T-helper 1 cell treated with Interleukin-12 subunit alpha and Interleukin-12 subunit beta and Interleukin-4 antibody, amounts not matched to agents 30 ng/mL and 1 ng/mL, for 36 hours (primary cell): ENCODE results near the gene SIRT1. TPM values are rescaled to one million over a fixed set of nuclear protein-coding genes. Genes with fewer than 3 reads are reported as not detected.
"Not testable (repeated sequence)": the region's sequence is repeated elsewhere in the genome, so short reads cannot be mapped to it uniquely, and the experiment has no call there.

ENCODE experiments used
- intact Hi-C: fragments of 100-400 bp; cut with micrococcal nuclease; formaldehyde crosslinking; loops from one replicate; pipeline ENCODE4 v1.15.1; 2024
- total RNA-seq: library from RNA; stranded (reverse); gene quantifications from 2 replicates; pipeline ENCODE4 v1.2.3, GENCODE V29; 2022

The SIRT1 gene
- total RNA-seq, result 24.6 and 25.5 TPM in 2 replicates

GRCh38 chr10:67884313-67884841, at the start of gene SIRT1:
Gene SIRT1, plus strand, starts transcription at chr10:67884656. Its CDS starts 66 bp downstream, at chr10:67884722.
- intact Hi-C loops, result loop anchor here (1.0 to 2.0 kb wide), 13 partner anchors 29 to 1017 kb away; partner anchors contain the start of genes CCAR1, DDX50, HERC4 and RUFY2

- intact Hi-C loops, result not testable (repeated sequence)
Measured at GRCh38 chr10:67835541-67836394, 48.7 kb upstream of the SIRT1 start.

GRCh38 chr10:67836488-67836887, 48.0 kb upstream of the SIRT1 start:
- intact Hi-C loops, result no loop called here

GRCh38 chr10:67836972-67837371, 47.5 kb upstream of the SIRT1 start:
- intact Hi-C loops, result loop anchor here (1.0 kb wide), 1 partner anchor 47 kb away; the partner anchor contains the start of gene SIRT1

- intact Hi-C loops, result loop anchor here (1.0 to 2.0 kb wide), 3 partner anchors 12 to 495 kb away; partner anchors contain the start of genes HNRNPH3, PBLD and SIRT1
Measured at GRCh38 chr10:67837541-67838314, 46.7 kb upstream of the SIRT1 start, which contains the start of gene DNAJC12. Gene DNAJC12, minus strand, starts transcription at chr10:67838188. Its CDS starts 177 bp downstream, at chr10:67838011.

- intact Hi-C loops, result loop anchor here (2.0 kb wide), 1 partner anchor 493 kb away; the partner anchor contains the start of genes HNRNPH3 and PBLD
Measured at GRCh38 chr10:67839511-67839910, 44.9 kb upstream of the SIRT1 start.

- intact Hi-C loops, result loop anchor here (2.0 kb wide), 1 partner anchor 493 kb away; the partner anchor contains the start of genes HNRNPH3 and PBLD
Measured at GRCh38 chr10:67839951-67840350, 44.5 kb upstream of the SIRT1 start.

- intact Hi-C loops, result no loop called here
Measured at GRCh38 chr10:67841737-67842136, 42.7 kb upstream of the SIRT1 start.

- intact Hi-C loops, result no loop called here
Measured at GRCh38 chr10:67843284-67843683, 41.2 kb upstream of the SIRT1 start.

GRCh38 chr10:67849331-67850011, 35.0 kb upstream of the SIRT1 start:
- intact Hi-C loops, result loop anchor here (1.0 kb wide), 9 partner anchors 11 to 872 kb away; partner anchors contain the start of genes CCAR1, DNAJC12, HERC4 and SIRT1

GRCh38 chr10:67851186-67851585, 33.3 kb upstream of the SIRT1 start:
- intact Hi-C loops, result no loop called here

GRCh38 chr10:67852761-67853160, 31.7 kb upstream of the SIRT1 start:
- intact Hi-C loops, result no loop called here

- intact Hi-C loops, result no loop called here
Measured at GRCh38 chr10:67853512-67853911, 30.9 kb upstream of the SIRT1 start.

- intact Hi-C loops, result no loop called here
Measured at GRCh38 chr10:67858971-67859370, 25.5 kb upstream of the SIRT1 start.

- intact Hi-C loops, result no loop called here
Measured at GRCh38 chr10:67861750-67862432, 22.6 kb upstream of the SIRT1 start.

GRCh38 chr10:67863094-67863493, 21.4 kb upstream of the SIRT1 start:
- intact Hi-C loops, result no loop called here

- intact Hi-C loops, result no loop called here
Measured at GRCh38 chr10:67864607-67865371, 19.7 kb upstream of the SIRT1 start.

GRCh38 chr10:67868132-67868531, 16.3 kb upstream of the SIRT1 start:
- intact Hi-C loops, result no loop called here

GRCh38 chr10:67869996-67870395, 14.5 kb upstream of the SIRT1 start:
- intact Hi-C loops, result no loop called here
